Activated naive CD4-positive, alpha-beta T cell treated with anti-CD3 and anti-CD28 coated beads, Interleukin-2, amount 50 U/mL, for 16 hours (primary cell): ENCODE results near the gene PZP.
"Not testable (repeated sequence)": the region's sequence is repeated elsewhere in the genome, so short reads cannot be mapped to it uniquely, and the experiment has no call there.

ENCODE experiments used
- DNase-seq: peaks from one replicate; pipeline ENCODE4 v3.0.0-alpha.2; 2020

PZP gene

DNA sequence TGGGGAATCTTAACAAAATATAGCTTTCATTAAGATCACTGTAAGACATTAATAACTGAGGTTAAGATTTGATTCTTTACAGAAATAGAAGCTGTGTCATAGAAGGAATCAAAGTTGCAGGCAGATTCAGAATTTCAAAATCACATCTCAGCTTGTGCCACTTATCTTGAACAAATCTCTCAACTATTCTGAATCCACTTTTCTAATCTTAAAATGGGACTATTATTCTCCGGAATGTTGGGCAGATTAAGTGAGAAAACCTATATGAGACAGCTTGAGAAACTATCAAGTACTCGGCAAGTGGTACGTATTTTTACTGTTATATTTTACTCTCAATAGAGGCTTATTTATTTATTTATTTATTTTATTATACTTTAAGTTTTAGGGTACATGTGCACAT lies 28.4 kb downstream of the PZP start:
- DNase-seq = no peak

DNA sequence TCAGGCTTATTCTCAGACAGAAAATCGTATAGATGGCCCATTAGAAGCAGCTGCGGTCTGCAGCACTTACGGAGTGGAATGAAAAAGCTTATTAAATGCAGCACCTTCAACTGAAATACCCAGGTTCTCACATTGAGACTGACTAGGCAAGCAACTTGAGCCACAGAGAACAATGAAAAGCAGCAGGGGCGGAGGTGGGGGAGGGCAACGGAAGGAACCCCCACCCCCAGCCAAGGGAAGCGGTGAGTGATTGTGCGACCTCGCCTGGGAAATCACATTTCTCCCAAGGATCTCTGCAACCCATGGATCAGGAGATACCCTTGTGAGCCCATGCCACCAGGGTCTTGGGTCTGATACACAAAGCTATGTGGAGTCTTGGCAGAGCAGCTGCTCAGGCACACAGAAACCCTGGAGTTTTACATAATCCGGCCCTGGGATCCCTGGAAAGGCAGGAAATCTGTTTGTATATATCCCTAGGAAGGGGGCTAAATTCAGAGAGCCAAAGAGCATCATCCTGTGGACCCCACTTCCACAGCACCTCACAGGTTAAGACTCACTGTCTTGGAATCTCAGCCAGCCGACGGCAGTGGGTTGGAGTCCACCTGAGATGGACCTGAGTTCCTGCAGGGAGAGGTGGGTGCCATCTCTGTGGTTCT lies 38.1 kb downstream of the PZP start:
- no peak for DNase-seq

DNA sequence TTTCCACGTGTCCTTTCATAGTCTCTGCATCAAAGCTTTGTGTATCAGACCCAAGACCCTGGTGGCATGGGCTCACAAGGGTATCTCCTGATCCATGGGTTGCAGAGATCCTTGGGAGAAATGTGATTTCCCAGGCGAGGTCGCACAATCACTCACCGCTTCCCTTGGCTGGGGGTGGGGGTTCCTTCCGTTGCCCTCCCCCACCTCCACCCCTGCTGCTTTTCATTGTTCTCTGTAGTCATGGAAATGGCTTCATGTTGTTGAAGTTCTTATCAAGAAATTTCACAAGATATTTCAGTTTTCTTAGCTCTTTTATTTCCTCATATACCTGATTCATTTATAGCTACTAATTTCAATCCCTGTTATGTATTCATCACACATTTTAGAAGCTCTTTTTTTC lies 40.9 kb downstream of the PZP start:
- not testable (repeated sequence) for DNase-seq

DNA sequence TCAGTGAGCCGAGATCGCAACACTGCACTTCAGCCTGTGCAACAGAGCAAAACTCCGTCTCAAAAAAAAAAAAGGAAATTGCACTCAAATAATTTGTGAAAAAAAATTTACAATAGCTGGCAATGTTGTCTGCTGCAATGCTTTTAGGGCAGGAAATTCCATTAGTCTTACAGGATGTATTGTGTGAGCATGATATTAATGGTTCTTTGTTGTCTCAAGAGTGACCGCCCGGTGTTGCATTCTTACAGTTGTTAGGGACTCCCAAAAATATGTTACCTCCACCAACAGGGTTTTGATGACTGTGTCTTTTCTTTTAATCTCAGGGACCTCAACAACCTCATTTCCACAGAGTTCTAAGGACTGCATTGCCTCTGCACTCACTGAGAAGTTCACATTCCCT lies 44.8 kb downstream of the PZP start:
- DNase-seq = no peak

DNA sequence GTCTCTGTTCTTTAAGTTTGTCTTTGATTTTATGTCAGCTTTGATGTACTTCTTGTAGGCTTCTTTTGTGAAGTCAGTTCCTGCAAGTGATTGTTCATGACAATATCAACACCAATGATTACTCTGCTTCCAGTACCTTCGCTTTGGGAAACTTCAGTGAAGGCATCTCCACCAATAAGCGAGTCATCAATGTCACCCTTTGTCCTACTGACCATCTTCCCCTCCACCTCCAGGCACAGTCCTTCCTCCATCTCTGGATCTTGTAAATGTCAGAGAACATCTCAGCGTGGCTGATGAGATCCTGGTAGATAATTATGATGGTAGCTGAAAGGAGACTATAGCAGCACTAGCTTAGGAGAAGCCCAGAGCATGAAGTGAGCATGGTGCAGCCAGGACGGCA lies 52.1 kb downstream of the PZP start:
- DNase-seq = no peak

DNA sequence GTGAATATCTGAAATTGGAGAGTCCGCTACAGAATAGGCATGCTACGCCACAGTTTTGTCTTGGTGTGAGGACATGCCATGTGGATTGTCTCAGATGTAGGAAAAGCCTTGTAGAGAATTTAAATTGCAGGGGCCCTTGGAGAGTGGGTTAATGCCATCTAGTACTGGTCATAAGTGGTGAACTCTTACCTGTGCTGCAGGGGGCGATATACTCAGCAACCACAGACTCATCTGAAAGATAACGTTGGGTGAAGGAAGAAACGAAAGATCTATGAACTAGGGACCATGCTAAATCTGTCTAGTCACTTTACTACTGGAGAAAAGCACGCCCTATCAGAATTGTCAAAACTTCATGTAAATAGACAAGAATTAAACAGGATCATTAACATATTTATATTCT lies 58.8 kb downstream of the PZP start:
- no peak for DNase-seq

DNA sequence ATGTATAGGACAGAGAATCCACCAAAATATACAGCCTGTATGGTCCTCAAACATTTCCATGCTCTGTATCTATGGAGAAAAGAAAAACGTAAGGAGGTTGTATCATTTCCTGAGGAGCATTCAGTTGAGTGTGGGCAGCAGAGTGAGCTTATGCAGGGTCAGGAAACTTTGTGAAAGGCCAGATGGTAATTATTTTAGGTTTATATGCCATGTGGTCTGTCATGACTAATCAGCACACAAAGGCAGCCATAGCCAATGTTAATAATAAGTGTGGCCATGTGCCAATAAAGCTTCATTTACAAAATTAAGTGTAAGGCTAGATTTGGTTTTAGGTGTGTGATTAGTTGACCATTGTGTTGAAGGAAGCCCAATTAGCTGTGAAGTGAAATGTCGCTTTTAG lies 59.3 kb downstream of the PZP start:
- DNase-seq = no peak

DNA sequence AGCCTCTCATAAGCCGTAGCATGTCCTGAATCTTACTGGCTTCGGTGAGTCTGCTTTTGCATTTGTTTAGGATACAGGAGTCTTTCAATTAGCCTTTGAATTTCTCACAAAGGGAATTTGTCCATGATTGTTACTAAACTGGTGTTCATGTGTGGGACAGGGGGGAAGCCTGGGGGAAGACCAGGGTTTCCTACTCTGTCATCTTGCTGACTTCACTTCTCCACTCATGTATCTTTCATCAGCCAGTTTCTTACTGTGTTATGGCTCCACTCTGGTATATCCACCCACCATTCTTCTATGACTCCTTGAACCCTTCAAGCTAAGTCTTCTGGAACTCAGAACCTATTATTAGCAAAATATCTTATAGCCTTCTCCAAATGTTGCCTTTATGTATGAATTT lies 60.7 kb downstream of the PZP start:
- no peak for DNase-seq

DNA sequence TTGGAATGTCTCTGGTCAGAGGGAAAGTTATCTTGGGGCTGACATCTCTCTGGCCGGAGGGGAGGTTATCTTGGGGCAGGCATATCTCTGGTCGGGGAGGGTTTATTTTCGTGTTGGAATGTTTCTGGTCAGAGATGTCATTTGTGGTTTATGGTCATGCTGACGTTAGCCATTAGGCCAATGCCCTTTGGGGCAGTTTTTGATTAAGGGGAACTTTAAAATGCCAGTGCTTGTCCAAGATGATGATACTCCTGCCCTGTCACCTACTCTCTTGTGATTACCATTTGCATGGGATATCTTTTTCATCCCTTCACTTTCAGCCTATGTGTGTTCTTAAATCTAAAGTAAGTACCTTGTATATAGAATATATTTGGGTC lies 63.5 kb downstream of the PZP start:
- DNase-seq = no peak

DNA sequence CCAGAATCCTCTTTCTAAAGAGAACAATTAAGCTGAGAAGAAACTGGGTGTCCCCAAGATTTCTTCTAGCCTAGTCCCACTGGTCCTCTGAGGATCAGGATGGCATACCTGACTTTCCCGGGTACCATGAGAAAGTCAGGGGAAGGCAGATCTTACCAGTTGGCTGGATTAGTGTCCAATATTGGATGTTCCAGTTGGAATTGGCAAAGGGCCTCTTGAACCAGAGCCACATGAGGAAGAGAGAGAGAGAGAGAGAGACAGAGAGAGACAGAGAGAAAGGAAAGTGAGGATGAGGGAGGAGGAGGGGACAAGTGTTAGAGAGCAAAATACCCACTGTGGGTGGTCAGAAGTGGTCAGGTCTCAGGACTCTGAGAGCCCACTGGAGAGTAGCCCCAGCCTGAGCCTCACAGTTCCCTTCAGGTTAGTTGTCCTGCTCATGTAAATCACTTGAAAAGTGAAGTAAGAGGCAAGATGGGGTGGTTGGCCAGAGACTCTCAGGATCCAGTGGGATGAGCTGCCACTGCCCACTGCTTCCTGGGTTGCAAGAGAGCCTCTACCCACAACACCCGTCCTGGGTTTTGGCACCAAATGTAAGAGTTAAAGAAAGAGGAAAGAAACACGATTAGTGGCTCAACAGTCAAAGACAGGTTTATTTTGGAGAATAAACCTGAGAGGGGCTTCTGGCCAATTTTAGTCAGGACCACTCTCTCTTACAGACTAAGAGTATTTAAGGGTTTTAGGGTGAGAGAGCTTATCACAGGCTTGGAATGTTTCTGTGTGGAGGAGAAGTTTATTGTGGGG lies 64.1 kb downstream of the PZP start:
- DNase-seq = no peak

DNA sequence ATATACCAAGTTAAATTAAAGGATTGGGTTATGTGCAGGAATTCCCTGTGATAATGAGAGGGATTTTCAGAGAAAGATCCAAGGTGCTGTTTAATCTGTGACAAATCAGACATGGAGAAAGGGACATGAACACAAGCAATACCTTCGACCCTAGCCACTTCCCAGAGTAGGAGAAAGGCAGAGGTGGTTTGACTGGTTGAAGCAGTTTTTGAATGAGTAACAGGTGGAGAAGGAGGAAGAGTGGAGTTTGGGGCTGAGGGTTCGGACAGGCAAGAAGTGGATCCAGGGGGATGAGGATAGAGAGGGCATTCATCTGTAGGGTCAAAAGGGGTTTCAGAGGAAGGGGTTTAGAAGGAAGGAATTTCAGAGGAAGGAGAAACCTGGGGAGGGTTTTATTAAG lies 65.1 kb downstream of the PZP start:
- DNase-seq = no peak

DNA sequence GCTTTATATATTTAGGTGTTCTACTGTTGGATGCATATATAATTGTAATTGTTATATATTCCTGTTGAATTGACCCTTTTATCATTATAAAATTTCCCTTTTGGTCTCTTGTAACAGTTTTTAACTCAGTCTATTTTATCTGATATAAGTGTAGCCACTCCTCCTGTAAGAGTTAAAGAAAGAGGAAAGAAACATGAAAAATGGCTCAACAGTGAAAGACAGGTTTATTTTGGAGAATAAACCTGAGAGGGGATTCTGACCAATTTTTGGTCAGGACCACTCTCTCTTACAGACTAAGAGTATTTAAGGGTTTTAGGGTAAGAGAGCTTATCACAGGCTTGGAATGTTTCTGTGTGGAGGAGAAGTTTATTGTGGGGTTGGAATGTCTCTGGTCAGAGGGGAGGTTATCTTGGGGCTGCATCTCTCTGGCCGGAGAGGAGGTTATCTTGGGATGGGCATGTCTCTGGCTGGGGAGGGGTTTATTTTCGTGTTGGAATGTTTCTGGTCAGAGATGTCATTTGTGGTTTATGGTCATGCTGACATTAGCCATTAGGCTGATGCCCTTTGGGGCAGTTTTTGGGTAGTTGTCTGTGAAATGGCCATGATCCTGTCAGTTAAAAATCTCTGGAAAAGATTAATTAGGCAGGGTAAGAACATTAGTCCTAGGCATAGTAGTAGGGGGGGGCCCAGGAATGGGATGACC lies 68.5 kb downstream of the PZP start:
- DNase-seq = not testable (repeated sequence)

DNA sequence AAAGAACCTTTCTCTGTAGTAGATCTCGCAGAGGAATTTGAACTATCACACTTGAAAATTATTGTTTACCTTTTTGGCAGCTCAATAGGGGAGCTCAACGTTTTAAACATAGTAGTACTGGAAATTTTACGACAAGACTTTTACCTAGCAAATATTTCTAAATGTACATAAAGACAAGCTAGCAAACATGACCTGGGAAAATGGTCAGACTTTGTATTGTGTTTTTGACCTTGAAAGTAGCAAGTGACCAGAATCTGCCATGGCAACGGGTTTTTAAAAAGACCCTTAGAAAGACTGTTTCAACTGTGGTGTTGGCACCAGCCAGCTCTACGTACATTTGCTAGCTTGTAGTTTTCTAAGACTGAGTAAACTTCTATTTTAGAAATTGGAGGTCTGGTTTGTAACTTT lies 72.3 kb downstream of the PZP start:
- DNase-seq = no peak

DNA sequence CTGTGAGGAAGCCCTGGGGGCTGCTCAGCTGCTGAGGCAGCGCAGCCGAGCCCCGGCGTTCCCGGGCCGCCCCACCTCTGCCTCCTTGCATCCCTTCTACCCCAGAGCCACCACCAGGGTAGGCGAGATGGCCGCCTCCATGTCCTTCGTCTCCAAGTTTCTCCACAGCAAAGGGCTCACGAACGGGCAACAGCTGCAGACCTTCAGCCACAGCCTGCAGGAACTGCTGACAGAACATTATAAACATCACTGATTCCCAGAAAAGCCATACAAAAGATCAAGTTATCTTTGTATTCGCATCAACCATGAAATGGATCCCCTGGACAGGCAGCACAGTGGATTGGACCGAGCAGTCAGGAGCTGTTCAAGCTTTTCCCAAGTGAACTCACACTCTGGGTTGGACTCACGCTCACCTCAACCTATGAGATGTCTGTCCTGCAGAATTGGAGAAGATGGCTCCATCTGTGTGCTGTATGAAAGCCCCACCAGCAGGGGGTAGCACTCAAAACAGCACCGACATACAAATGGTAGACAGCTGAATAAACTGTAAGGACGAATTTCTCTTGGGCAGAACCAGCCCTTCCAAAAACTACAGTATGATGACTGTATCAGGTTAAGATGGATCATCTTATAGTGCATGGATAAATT lies 73.1 kb downstream of the PZP start:
- DNase-seq = no peak

DNA sequence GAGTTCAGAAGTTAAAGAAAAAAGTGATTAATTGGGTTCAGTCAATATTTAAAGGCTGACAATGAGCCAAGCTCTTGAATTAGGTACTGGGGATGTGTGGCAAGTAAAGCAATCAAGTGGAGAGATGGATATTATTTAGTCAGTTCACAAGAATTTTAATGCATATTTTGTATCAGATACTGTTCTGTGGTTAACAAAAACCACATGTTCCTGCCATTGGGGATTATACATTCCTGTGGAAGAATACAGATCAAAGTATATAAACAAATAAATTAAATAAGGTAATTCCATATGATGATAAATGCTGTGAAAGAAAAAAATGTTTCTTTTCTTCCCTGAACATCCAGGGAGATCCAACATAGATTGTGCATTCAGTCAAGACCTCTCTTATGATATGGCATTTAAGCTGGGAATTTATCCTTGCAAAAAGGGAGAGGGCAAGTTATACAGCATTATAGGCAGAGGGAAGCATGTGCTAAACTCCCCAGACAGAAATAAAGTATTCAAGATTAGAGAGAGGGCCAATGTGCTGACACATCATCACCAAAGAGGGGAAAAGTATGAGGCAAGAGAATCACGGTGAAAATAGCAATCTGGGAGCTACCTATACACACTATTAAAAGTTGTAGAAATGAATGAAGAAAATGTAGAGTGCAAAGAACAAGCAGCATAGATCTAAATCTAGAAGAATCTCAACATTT lies 74.8 kb downstream of the PZP start:
- no peak for DNase-seq

DNA sequence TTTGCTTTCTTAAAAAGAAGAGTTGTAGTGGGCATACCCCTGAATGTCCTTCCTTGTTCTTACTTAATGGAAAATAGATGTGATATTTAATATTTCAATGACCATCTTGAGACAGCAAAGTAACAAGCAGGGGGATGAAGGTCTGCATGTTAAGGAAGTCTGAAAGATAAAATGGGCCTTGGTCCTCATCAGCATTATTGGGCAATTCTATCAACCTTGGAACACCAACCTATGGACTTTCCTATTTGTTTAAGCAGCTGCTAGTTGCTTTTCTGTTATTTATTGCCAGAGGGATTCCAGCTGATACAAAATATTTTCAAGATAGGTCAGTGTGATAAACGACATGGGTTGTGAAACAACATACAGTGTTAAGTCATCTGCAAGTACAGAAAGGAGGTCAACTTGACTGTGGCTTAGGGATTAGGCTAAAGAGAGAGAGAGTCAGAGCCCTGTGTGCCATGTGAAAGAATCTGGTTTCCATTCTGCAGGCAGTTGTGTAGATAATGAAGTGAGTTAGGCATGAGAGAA lies 76.1 kb downstream of the PZP start:
- no peak for DNase-seq

DNA sequence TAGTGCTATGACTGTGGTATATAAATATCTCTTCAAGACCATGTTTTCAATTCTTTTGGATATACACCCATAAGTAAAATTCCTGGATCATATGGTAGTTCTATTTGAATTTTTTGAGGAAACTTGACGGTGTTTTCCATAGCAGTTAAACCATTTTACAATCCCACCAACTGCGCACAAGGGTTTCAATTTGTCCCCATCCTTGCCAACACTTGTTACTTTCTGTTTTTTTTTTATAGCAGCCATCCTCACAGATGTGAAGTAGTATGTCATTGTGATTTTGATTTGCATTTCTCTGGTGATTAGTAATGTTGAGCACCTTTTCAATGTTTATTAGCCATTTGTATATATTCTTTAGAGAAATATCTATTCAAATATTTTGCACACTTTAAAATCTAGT lies 78.0 kb downstream of the PZP start:
- no peak for DNase-seq

DNA sequence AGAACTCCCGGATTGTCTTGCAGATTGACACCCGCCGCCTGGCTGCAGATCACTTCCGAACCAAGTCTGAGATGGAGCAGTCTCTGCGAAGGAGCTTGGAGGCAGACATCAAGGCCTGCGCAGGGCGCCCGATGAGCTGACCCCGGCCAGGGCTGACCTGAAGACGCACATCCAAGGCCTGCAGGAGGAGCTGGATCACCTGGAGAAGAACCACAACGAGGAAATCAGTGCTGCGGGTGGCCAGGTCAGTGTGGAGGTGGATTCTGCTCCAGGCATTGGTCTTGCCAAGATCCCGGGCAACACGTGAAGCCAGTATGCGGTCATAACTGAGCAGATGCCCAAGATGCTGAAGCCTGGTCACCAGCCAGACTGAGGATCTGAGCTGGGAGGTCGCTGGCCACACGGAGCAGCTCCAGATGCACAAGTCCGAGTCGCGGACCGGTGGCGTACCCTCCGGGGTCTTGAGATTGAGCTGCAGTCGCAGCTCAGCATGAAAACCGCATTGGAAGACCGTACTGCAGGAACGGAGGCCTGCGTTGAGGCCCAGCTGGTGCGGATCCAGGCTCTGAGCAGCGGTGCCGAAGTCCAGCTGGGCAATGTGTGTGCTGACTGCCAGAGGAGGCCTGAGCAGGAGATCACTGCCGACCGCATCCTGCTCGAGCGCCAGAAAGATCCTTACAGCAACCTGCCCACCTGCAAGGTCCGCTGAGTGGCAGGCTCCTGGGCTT lies 80.1 kb downstream of the PZP start:
- no peak for DNase-seq

DNA sequence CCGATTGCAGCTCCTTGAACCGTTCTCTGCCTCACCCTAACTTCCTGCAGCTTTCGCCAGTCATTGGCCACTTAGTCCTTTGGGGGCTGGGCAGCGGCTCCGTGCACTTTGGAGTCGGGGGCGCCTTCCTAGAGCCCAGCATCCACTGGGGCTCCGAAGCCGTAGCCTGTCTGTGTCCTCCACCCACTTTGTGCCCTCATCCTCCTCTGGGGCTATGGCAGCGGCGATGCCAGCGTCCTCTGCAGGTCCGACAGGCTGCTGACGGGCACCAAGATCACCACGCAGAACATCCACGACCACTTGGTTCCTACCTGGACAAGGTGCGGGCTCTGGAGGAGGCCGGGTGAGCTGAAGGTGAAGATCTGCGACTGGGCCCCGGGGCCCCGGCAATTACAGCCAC lies 80.7 kb downstream of the PZP start:
- no peak for DNase-seq

DNA sequence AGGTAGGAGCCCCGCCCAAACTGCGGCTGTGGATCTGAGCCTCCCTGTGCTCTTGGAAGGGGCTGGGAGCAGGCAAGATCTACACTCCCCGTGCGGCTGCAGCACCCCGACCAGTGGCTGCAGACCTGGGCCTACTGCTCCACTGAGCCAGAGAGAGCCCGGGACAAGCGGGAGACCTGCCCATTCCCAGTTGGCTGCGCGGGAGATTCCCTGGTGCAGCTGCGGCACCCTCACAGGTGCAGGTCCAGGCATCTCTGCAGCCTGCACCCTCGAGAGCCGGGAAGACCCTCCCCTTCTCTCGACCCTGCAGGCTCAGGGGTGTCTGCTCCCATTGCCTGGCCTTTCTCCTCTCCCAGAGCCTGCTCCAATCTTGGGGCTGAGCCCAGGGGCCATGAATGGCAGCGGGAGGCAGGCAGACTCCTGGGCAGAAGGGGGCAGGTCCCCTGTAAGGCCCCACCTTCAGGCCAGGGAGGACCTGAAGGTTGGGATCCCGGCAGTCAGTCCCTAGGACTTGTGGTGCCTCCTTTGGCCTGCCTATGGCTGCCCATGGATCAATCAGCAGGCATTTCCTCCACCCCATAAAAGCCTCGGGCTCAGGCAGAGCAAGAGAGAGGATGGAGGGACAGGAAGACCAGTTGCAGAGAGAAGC lies 83.7 kb downstream of the PZP start:
- DNase-seq = no peak

DNA sequence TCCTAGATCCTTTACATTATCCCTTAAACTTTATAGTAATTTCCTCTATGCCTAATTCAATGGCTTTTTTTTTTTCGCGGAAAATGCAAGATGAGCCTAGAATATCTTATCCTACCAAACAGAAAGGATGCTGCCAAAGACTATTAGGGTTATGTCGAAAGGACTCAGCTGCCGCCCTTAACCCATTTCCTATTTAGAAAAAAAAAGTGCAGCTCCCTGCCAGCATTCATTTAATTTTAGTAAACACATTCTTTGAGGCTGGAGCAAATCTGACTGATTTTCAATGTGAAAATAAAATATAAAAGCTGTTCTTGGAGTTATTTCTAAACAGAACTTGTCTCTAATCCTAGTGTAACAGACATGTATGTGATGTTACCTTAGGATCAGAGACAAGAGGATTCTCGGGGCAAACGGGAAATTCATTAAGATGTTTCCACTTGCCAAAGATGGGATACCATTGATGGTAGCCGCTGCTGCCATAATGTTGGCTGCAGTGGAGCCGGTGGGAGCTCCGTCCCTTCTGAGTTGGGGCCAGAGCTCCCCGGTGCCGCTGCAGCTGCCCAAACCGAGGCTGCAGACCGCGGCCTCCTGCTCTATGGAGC lies 84.3 kb downstream of the PZP start:
- DNase-seq = no peak
